IMR-90 (cell line): ENCODE measurements around the gene HSF2BP. TPM values are rescaled to one million over a fixed set of nuclear protein-coding genes. Genes with fewer than 3 reads are reported as not detected.
"Not testable (repeated sequence)": the region's sequence is repeated elsewhere in the genome, so short reads cannot be mapped to it uniquely, and the experiment has no call there.

Experiments used
- ATAC-seq: fragments of 200-7000 bp; cut with Tn5 transposase; 2 replicates; pipeline ENCODE4 v1.9.1; 2020; ENCODE audit warnings: low read depth, mild to moderate bottlenecking, moderate library complexity
- BruUV-seq: library from RNA; stranded (reverse); fragments of 400-500 nt; replicated peaks from 2 replicates; lab custom pipeline; 2021; lab: Mats Ljungman, UMichigan
- CTCF ChIA-PET: fragments of 300-600 bp; formaldehyde crosslinking; extraction: SDS; loops from one replicate; lab custom pipeline; 2021; ENCODE audit warnings: antibody characterized with exemption; lab: Yijun Ruan, JAX
- POLR2A ChIA-PET: fragments of 300-600 bp; sonication (Branson Sonifier 250); formaldehyde crosslinking; loops from one replicate; lab custom pipeline; 2022; ENCODE audit warnings: antibody characterized with exemption; ENCODE audit not compliant: unreplicated experiment; lab: Charles Lee
- DNase-seq: peaks from one replicate; pipeline ENCODE4 v3.0.0; 2013
- H2AFZ ChIP-seq: replicated peaks from 2 replicates; pipeline ENCODE3; 2013; ENCODE audit warnings: low read length, mild to moderate bottlenecking; ENCODE audit not compliant: poor library complexity
- H2AK5ac ChIP-seq: 2 replicates; pipeline ENCODE4 v1.6.1; 2013; ENCODE audit warnings: low read depth, low read length, inconsistent platforms
- H2AK9ac ChIP-seq: replicated peaks from 2 replicates; pipeline ENCODE3; 2013; ENCODE audit warnings: mild to moderate bottlenecking, low read depth, low read length, moderate library complexity; ENCODE audit not compliant: poor library complexity
- H2BK120ac ChIP-seq: 2 replicates; pipeline ENCODE4 v1.6.1; 2013; ENCODE audit warnings: low read depth, low read length, inconsistent platforms
- H2BK15ac ChIP-seq: 3 replicates; pipeline ENCODE4 v1.6.1; 2013; ENCODE audit warnings: low read depth, low read length, inconsistent platforms
- H2BK20ac ChIP-seq: 2 replicates; pipeline ENCODE4 v1.6.1; 2013; ENCODE audit warnings: low read depth, mild to moderate bottlenecking, inconsistent platforms, low read length, moderate library complexity
- H2BK5ac ChIP-seq: 2 replicates; pipeline ENCODE4 v1.6.1; 2013; ENCODE audit warnings: mild to moderate bottlenecking, low read depth, low read length, inconsistent platforms; ENCODE audit not compliant: poor library complexity, severe bottlenecking
- H3K14ac ChIP-seq: replicated peaks from 2 replicates; pipeline ENCODE4 v1.6.1; 2013; ENCODE audit warnings: low read depth, low read length, inconsistent platforms
- H3K18ac ChIP-seq: 2 replicates; pipeline ENCODE4 v1.6.1; 2013; ENCODE audit warnings: low read depth, low read length, control low read depth
- H3K23ac ChIP-seq: 2 replicates; pipeline ENCODE4 v1.6.1; 2013; ENCODE audit warnings: low read depth, low read length, inconsistent platforms
- H3K27ac ChIP-seq: 2 replicates; pipeline ENCODE4 v1.5.1; 2013; ENCODE audit warnings: mild to moderate bottlenecking, control low read depth, low read length; ENCODE audit not compliant: insufficient read depth
- H3K27me3 ChIP-seq: 2 replicates; pipeline ENCODE4 v1.6.1; 2013; ENCODE audit warnings: low read length; ENCODE audit not compliant: control insufficient read depth, insufficient read depth
- H3K36me3 ChIP-seq: 2 replicates; pipeline ENCODE4 v1.6.1; 2013; ENCODE audit warnings: low read length, mixed read lengths; ENCODE audit not compliant: control insufficient read depth, insufficient read depth
- H3K4ac ChIP-seq: 2 replicates; pipeline ENCODE4 v1.6.1; 2013; ENCODE audit warnings: low read depth, low read length, inconsistent platforms
- H3K4me1 ChIP-seq: 2 replicates; pipeline ENCODE4 v1.6.1; 2013; ENCODE audit warnings: low read length, mixed read lengths; ENCODE audit not compliant: control insufficient read depth, insufficient read depth
- H3K4me2 ChIP-seq: 2 replicates; pipeline ENCODE4 v1.6.1; 2013; ENCODE audit warnings: low read depth, mild to moderate bottlenecking, control low read depth, low read length, moderate library complexity
- H3K4me3 ChIP-seq: 2 replicates; pipeline ENCODE4 v1.5.1; 2013; ENCODE audit warnings: low read depth, mild to moderate bottlenecking, control low read depth, low read length, moderate library complexity; ENCODE audit not compliant: insufficient read depth
- H3K56ac ChIP-seq: 2 replicates; pipeline ENCODE4 v1.6.1; 2013; ENCODE audit warnings: low read length, inconsistent platforms; ENCODE audit not compliant: insufficient read depth; ENCODE audit errors: extremely low read depth
- H3K79me1 ChIP-seq, 2 experiments: 2 replicates each; pipeline ENCODE4 v1.6.1; 2013; ENCODE audit warnings: low read length in 2 of 2, inconsistent platforms in 1 of 2, low read depth in 1 of 2
- H3K9ac ChIP-seq: 2 replicates; pipeline ENCODE4 v1.6.1; 2013; ENCODE audit warnings: low read depth, low read length, control low read depth
- H3K9me1 ChIP-seq: 2 replicates; pipeline ENCODE4 v1.6.1; 2013; ENCODE audit warnings: low read length, inconsistent platforms; ENCODE audit not compliant: insufficient read depth
- H3K9me3 ChIP-seq: 2 replicates; pipeline ENCODE4 v1.6.1; 2013; ENCODE audit warnings: low read length; ENCODE audit not compliant: control insufficient read depth, insufficient read depth
- H4K20me1 ChIP-seq: 2 replicates; pipeline ENCODE4 v1.6.1; 2013; ENCODE audit warnings: low read length, inconsistent platforms; ENCODE audit not compliant: insufficient read depth
- H4K5ac ChIP-seq: 2 replicates; pipeline ENCODE4 v1.6.1; 2013; ENCODE audit warnings: mild to moderate bottlenecking, low read depth, low read length, control low read depth
- H4K8ac ChIP-seq, 2 experiments: 2 replicates each; pipeline ENCODE4 v1.6.1; 2013; ENCODE audit warnings: low read depth in 2 of 2, low read length in 2 of 2, control low read depth in 1 of 2, inconsistent platforms in 1 of 2
- H4K91ac ChIP-seq: 2 replicates; pipeline ENCODE4 v1.6.1; 2013; ENCODE audit warnings: low read depth, low read length, inconsistent platforms; ENCODE audit not compliant: insufficient read depth
- WGBS, 2 experiments: methylation state at CpG; one replicate each; pipeline versions ENCODE4 v1.1.5 to v1.1.7; 2013; ENCODE audit warnings: missing lambda C conversion rate in 2 of 2; ENCODE audit not compliant: insufficient read length in 1 of 2; ENCODE audit errors: extremely low coverage in 2 of 2; 5-methylcytosine and 5-hydroxymethylcytosine counted together
- dilution Hi-C: fragments of 300-500 bp; cut with HindIII; formaldehyde crosslinking; loops from one replicate; pipeline ENCODE4 v1.14.3; 2018; ENCODE audit warnings: low sequenced_read_pairs; ENCODE audit not compliant: unreplicated experiment
- in situ Hi-C: fragments of 300-500 bp; cut with MboI; formaldehyde crosslinking; loops from 3 replicates; pipeline ENCODE4 v1.14.3; 2019; ENCODE audit warnings: low sequenced_read_pairs, inconsistent platforms, mixed read lengths
- intact Hi-C: fragments of 100-400 bp; cut with micrococcal nuclease; formaldehyde crosslinking; loops from 2 replicates; pipeline ENCODE4 v1.10.0; 2022
- polyA plus RNA-seq, 3 experiments: library from polyadenylated mRNA; depleted of rRNA; stranded (reverse); fragments of >200 nt; gene quantifications; 2 replicates each; pipeline ENCODE4 v1.2.3, GENCODE V29; 2012; ENCODE audit warnings: low replicate concordance in 1 of 3
- total RNA-seq: library from RNA; depleted of rRNA; stranded (reverse); fragments of >200 nt; gene quantifications from 2 replicates; pipeline ENCODE4 v1.2.3, GENCODE V29; 2012

The HSF2BP gene
- total and polyA plus RNA-seq, 2 of the 4 experiments (the other 2 are of a cell fraction): 0.87 to 0.90 TPM

DNA sequence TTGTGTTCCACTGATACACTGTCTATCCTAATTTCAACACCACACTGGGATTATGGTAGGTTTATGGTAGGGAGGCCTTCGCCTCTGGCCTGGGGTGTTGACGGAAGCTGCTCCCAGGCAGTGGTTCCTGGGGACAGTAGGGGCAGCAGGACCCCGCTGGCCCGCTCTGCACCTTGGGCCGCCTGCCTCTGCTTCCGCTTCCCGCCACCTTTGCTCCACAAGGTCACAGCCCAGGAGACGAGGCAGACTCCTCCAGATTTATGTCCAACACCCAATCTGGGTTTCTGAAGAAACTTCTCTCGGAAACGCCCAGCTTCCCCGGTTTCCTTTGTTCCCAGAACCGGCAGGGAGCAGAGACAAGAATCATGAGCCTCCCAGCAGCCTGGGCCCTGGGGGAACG is 155.4 kb downstream of the HSF2BP start:
- CTCF ChIA-PET, H4K20me1 ChIP-seq, H3K23ac ChIP-seq, in situ Hi-C loops, ATAC-seq, H4K91ac ChIP-seq, H3K9me1 ChIP-seq, BruUV-seq, H3K4me2 ChIP-seq, DNase-seq, H3K27ac ChIP-seq, POLR2A ChIA-PET, intact Hi-C loops, H3K79me1 ChIP-seq, H3K27me3 ChIP-seq, H2AK9ac ChIP-seq, H3K14ac ChIP-seq, H2AK5ac ChIP-seq, H3K4ac ChIP-seq, H3K18ac ChIP-seq, H3K9me3 ChIP-seq, H2BK15ac ChIP-seq, dilution Hi-C loops, H3K36me3 ChIP-seq, H4K8ac ChIP-seq, H3K4me1 ChIP-seq, H3K56ac ChIP-seq, H2BK5ac ChIP-seq, H2AFZ ChIP-seq, H3K4me3 ChIP-seq, H3K9ac ChIP-seq, H2BK20ac ChIP-seq, H2BK120ac ChIP-seq, H4K5ac ChIP-seq: not testable (repeated sequence)
- WGBS, 2 experiments: no CpG with 5 or more reads among the region's 13 CpGs

DNA sequence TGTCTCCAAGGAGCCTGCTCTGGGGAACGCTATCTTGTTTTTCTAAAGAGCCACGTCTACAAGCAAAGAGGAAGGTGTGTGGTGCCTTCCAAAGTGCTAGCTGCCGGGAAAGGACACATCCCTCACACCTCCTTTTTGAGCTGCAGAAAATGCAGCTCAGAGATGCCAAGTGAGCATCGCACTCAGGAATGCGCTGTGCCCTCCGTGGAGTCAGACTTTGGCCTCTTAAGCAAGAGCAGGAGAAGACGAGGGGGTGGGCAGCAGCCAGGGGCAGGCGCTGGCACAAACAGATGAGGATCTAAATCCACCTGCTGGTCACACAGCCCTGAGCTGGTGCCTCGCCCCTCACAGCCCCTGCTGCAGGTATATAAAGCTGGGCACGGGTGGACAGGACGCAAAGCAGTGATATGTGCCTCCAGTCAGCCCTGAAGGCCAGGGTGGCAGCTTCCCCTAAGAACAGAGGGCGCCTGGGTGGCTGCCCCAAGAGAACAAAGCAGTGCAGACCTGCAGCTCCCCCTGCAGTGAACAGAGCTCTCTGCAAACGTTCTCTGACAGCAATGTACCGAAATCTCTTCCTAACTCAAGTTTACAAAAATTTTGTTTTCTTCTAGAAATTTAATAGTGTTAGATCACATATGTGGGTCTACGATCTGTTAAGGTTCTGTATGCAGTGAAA is 156.1 kb downstream of the HSF2BP start:
- H3K56ac ChIP-seq, H3K14ac ChIP-seq, DNase-seq, H3K9me1 ChIP-seq, POLR2A ChIA-PET, H2BK5ac ChIP-seq, H3K4me1 ChIP-seq, H3K4ac ChIP-seq, H2AK5ac ChIP-seq, H3K27ac ChIP-seq, H2BK120ac ChIP-seq, H3K36me3 ChIP-seq, H4K91ac ChIP-seq, H2AK9ac ChIP-seq, H3K79me1 ChIP-seq, dilution Hi-C loops, H2AFZ ChIP-seq, in situ Hi-C loops, intact Hi-C loops, H2BK20ac ChIP-seq, H3K4me2 ChIP-seq, H2BK15ac ChIP-seq, H4K20me1 ChIP-seq, H3K9ac ChIP-seq, H3K9me3 ChIP-seq, H3K4me3 ChIP-seq, H3K18ac ChIP-seq, H4K5ac ChIP-seq, H4K8ac ChIP-seq, CTCF ChIA-PET, H3K23ac ChIP-seq, H3K27me3 ChIP-seq, BruUV-seq: not testable (repeated sequence)
- 0 out of 2 replicates have a peak, but pooled peaks have one; percentile 25 for ATAC-seq
- WGBS, 2 experiments: no CpG with 5 or more reads among the region's 15 CpGs
